WERI-Rb-1 (cell line): ENCODE data around the gene HBG1.

ENCODE experiments used
- DNase-seq: peaks from one replicate; pipeline ENCODE4 v3.0.0-alpha.2; 2020
- H3K27ac ChIP-seq: fragments of 250-450 bp; sonication (Bioruptor Pico); 2 replicates; pipeline ENCODE4 v1.5.1; 2020; ENCODE audit warnings: mild to moderate bottlenecking, moderate library complexity
- H3K27me3 ChIP-seq: fragments of 250-450 bp; sonication (Bioruptor Pico); 2 replicates; pipeline ENCODE4 v1.5.1; 2021; ENCODE audit warnings: mild to moderate bottlenecking, low read depth, moderate library complexity; ENCODE audit not compliant: insufficient read depth, severe bottlenecking
- H3K36me3 ChIP-seq: fragments of 250-450 bp; sonication (Bioruptor Pico); 2 replicates; pipeline ENCODE4 v1.5.1; 2020; ENCODE audit warnings: mild to moderate bottlenecking, moderate library complexity
- H3K4me3 ChIP-seq: 2 replicates; pipeline ENCODE4 v1.5.1; 2011; ENCODE audit warnings: low read depth, mild to moderate bottlenecking, control low read depth, low read length
- H3K9me3 ChIP-seq: fragments of 250-450 bp; sonication (Bioruptor Pico); 2 replicates; pipeline ENCODE4 v1.5.1; 2021; ENCODE audit warnings: mild to moderate bottlenecking, moderate library complexity; ENCODE audit not compliant: severe bottlenecking
- CTCF ChIP-seq: IDR thresholded peaks from 2 replicates; pipeline ENCODE4 v1.5.1; 2011; ENCODE audit warnings: low read depth, mild to moderate bottlenecking, control low read depth, inconsistent platforms, low read length

HBG1 gene

DNA sequence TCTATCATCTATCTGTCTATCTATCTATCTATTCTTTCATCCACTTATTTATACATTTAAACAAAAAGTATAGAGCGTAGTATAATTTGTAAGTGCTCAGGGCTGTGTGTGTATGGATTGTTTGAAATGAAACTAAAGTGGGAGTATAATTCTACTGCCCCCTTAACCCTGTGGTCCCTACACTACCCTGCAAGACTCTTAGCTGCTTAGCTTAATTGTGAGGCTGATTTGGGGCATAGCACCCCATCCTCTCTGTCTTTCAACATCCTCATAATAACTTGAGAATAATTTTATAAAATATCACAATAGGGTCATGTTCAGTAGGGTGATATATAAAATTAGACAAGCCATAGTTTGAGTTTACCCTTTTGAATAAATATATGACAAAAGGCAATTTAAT lies 40.4 kb upstream of the HBG1 start:
- no peak for DNase-seq
- Histone ChIP-seq H3K9me3 (no peaks in the 10 kb centered on the region), H3K27me3 (peaks cover 59% of the 10 kb centered on the region), H3K36me3 (no peaks in the 10 kb centered on the region), H3K27ac (no peak overlapping the region), H3K4me3 (no peak overlapping the region)
- no peak for TF ChIP-seq CTCF

- no peak overlapping the region for H3K4me3 ChIP-seq
- H3K27ac ChIP-seq: no peak overlapping the region
- H3K27me3 ChIP-seq: peaks cover 55% of the 10 kb centered on the region
- no peak for TF ChIP-seq CTCF
- DNase-seq: no peak
- no peaks in the 10 kb centered on the region for H3K36me3 ChIP-seq
- H3K9me3 ChIP-seq: no peaks in the 10 kb centered on the region
Measured at GRCh38 chr11:5289696-5290095, 40.0 kb upstream of the HBG1 start.

DNA sequence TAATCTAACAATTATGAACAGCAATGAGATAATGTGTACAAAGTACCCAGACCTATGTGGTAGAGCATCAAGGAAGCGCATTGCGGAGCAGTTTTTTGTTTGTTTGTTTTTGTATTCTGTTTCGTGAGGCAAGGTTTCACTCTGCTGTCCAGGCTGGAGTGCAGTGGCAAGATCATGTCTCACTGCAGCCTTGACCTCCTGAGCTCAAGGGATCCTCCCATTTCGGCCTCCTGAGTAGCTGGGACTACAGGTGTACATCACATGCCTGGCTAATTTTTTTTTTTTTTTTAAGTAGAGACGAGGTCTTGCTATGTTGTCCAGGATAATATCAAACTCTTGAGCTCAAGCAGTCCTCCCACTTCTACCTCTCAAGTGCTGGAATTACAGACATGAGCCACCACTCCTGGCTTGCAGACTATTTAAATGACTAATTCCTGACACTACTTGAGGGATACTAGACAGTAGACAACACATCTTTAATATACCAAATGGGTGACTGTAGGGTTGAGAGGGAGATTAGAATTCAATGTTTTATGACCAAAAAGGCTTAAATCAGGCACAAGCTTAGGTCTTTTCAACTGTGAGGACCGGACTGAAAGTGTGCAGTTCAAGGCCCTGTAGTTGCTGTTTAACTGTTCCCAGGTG lies 39.4 kb upstream of the HBG1 start:
- Histone ChIP-seq H3K9me3 (no peaks in the 10 kb centered on the region), H3K4me3 (no peak overlapping the region), H3K27me3 (peaks cover 54% of the 10 kb centered on the region), H3K27ac (no peak overlapping the region), H3K36me3 (no peaks in the 10 kb centered on the region)
- no peak for DNase-seq
- no peak for TF ChIP-seq CTCF

GRCh38 chr11:5288108-5288905 lies 38.6 kb upstream of the HBG1 start:
- no peak for DNase-seq
- H3K27me3 ChIP-seq: peaks cover 56% of the 10 kb centered on the region
- no peaks in the 10 kb centered on the region for H3K36me3 ChIP-seq
- no peak for TF ChIP-seq CTCF
- no peak overlapping the region for H3K4me3 ChIP-seq
- no peaks in the 10 kb centered on the region for H3K9me3 ChIP-seq
- H3K27ac ChIP-seq: no peak overlapping the region

DNA sequence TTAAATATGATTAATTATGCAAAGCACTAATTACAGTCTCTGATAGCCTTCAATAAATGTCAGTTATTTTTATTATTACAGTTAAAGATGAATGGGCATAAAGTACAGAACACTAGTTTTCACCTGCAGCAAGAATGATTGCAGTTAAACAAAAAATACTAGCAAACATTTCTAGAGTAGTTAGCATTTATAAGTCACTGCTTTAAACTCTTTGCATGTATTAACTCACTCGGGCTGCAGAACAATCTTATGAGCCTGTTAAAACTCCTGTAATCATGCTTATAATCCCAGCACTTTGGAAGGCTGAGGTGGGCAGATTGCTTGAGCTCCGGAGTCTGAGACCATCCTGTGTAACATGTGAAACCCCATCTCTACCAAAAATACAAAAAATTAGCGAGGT lies 37.2 kb upstream of the HBG1 start:
- H3K36me3 ChIP-seq: no peaks in the 10 kb centered on the region
- H3K27ac ChIP-seq: no peak overlapping the region
- no peak for TF ChIP-seq CTCF
- H3K9me3 ChIP-seq: no peaks in the 10 kb centered on the region
- peaks cover 49% of the 10 kb centered on the region for H3K27me3 ChIP-seq
- no peak overlapping the region for H3K4me3 ChIP-seq
- DNase-seq: no peak
